HG03039 (cell line): ENCODE measurements around the gene KRT75.
"Not testable (repeated sequence)": the region's sequence is repeated elsewhere in the genome, so short reads cannot be mapped to it uniquely, and the experiment has no call there.

Experiments used
- ATAC-seq: cut with Tn5 transposase; IDR thresholded peaks from one replicate; pipeline ENCODE4 v1.9.1; 2021; ENCODE audit warnings: mild to moderate bottlenecking, moderate library complexity; ENCODE audit not compliant: unreplicated experiment

The KRT75 gene

GRCh38 chr12:52434081-52434733 is at the start of gene KRT75:
Gene KRT75 (minus strand): TSS chr12:52434371. CDS start chr12:52434304, 67 bp downstream.
- ATAC-seq: no peak

DNA sequence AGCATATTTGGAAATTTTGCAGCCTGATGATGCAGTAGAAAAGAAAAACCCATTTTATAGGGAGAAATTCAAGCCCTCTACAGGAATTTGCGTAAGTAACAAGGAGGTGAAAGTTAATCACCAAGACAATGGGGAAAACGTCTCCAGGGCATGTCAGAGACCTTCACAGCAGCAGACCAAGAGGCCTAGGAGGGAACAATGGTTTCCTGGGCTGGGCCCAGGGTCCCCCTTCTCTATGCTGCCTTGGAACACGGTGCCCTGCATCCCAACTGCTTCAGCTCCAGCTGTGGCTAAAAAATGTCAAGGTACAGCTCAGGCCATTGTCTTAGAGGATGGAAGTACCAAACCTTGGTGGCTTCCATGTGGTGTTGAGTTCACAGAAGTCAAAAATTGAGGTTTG is 45.9 kb upstream of the KRT75 start:
- ATAC-seq: no peak

DNA sequence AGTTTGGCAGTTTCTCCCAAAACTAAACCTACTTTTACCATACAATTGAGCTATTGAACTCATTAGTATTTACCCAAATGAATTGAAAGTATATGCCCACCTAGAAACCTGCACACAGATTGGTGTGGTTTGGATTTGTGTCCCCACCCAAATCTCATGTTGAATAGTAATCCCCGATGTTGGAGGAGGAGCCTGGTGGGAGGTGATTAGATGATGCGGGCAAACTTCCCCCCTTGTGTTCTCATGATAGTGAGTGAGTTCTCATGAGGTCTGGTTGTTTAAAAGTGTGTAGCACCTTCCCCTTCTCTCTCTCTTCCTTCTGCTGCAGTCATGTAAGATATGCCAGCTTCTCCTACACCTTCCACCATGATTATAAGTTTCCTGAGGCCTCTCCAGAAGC is 43.5 kb upstream of the KRT75 start:
- no peak for ATAC-seq

DNA sequence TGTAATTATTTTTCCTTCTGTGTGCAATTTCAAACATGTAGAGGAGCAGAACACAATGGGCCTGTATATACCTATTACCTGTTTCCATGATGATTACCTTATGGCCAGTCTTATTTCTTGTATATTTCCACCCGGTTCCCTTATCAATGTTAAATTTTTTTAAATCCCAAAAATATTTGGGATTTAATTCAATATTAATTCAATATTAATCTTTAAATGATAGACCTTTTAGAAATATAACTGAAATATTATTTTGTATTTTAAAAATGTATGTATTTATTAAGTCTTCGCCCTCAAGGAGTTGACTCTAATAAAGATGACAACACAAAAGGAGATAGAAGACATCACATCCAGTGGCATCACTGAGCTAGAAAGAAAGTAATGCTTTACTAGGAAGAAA is 40.0 kb upstream of the KRT75 start:
- no peak for ATAC-seq

DNA sequence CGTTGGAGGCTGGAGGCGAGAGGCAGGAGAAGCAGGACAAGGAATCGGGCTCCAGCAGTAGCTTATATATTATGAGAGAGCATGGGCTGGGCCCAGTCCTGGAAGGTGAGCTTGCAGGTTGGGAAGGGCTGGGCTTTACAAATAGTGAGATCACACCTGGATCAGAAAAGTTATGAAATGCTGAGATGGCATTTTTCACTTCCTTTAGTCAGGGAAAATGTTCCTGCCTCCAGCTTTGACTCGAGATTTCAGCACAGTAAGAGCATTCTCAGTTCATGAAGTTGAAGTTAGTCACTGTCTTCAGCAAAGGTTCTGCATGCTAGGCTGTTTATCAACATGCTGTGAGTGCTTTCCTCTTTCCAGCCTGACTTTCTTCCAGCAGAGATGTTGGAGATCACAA is 39.6 kb upstream of the KRT75 start, which contains the start of gene KRT6C:
Gene KRT6C (minus strand): TSS at position 38 of the 400 bp plus-strand sequence. CDS start 68 bp downstream, outside the sequence.
- ATAC-seq: no peak

- ATAC-seq: no peak
Observed at GRCh38 chr12:52469853-52470252, 35.7 kb upstream of the KRT75 start.

- ATAC-seq: no peak
Observed at GRCh38 chr12:52464897-52465296, 30.7 kb upstream of the KRT75 start.

DNA sequence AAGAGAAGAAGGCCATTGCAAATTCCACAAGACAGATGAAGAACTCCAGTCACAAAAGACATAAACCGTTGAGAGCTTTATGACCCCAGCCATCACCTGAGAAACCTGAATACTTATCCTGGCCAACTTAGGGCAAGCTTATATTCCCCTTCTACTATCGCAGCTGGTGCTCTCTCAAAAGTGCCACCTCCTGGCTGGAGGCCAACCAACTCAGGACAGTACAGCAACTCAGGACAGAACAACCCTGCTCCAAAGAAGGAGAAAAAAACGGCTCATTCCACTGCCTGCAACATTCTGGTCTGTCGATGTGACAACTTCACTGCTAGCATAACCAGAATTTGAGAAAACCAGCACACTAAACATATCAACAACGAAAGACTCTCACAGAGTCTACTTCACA is 27.5 kb upstream of the KRT75 start:
- ATAC-seq: no peak

- ATAC-seq: no peak
Observed at GRCh38 chr12:52458861-52459260, 24.7 kb upstream of the KRT75 start.

GRCh38 chr12:52455821-52456220 is 21.6 kb upstream of the KRT75 start:
- no peak for ATAC-seq

GRCh38 chr12:52454411-52455201 is 20.4 kb upstream of the KRT75 start:
- no peak for ATAC-seq

DNA sequence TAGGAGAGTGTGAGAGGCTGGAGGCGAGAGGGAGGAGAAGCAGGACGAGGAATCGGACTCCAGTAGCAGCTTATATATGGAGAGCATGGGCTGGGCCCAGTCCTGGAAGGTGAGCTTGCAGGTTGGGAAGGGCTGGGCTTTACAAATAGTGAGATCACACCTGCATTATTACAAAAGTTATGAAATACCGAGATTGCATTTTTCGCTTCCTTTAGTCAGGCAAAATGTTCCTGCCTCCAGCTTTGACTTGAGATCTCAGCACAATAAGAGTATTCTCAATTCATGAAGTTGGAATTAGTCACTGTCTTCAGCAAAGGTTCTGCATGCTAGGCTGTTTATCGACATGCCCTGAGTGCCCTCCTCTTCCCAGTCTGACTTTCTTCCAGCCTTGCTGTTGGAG is 17.9 kb upstream of the KRT75 start, which contains the start of gene KRT6B:
Gene KRT6B (minus strand): TSS at position 46 of the 400 bp plus-strand sequence. CDS start 68 bp downstream, outside the sequence.
- ATAC-seq: no peak

GRCh38 chr12:52448228-52448627 is 14.1 kb upstream of the KRT75 start:
- no peak for ATAC-seq

- ATAC-seq: not testable (repeated sequence)
Observed at GRCh38 chr12:52447196-52447595, 13.0 kb upstream of the KRT75 start.

- no peak for ATAC-seq
Observed at GRCh38 chr12:52446367-52447045, 12.3 kb upstream of the KRT75 start.

- ATAC-seq: no peak
Observed at GRCh38 chr12:52445876-52446275, 11.7 kb upstream of the KRT75 start.

- ATAC-seq: no peak
Observed at GRCh38 chr12:52444647-52445595, 10.8 kb upstream of the KRT75 start.

DNA sequence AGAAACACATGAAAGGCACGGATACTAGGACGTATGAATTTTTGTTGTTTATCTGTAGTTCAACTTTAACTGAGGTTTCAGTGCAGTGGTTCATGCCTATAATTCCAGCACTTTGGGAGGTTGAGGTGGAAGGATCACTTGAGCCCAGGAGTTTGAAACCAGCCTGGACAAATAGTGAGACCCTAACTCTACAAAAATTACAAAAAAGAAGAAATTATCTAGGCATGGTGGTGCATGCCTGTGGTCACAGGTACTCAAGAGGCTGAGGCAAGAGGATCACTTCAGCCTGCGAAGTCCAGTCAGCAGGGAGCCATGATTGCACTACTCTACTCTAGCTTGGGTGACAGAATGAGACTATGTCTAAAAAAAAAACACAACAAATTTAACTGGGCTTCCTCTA is 9.8 kb upstream of the KRT75 start:
- ATAC-seq: no peak

GRCh38 chr12:52442600-52443061 is 8.5 kb upstream of the KRT75 start:
- ATAC-seq: no peak

- no peak for ATAC-seq
Observed at GRCh38 chr12:52441320-52441911, 7.2 kb upstream of the KRT75 start.
